ENCODE data around the gene MLKL.

The MLKL gene

GRCh38 chr16:74650966-74651567 lies 49.6 kb downstream of the MLKL start:
- no peak for DNase-seq (ENCODE audit: low read depth)

- DNase-seq (ENCODE audit: low read depth) = no peak
These were observed 50.7 kb downstream of the MLKL start for GRCh38 chr16:74649839-74650504.

- DNase-seq (ENCODE audit: low read depth) = no peak
These were observed 58.7 kb downstream of the MLKL start for GRCh38 chr16:74641969-74642368.

- no peak for DNase-seq (ENCODE audit: low read depth)
These were observed 62.8 kb downstream of the MLKL start for GRCh38 chr16:74637742-74638453.

- DNase-seq (ENCODE audit: low read depth) = no peak
These were observed 65.4 kb downstream of the MLKL start for GRCh38 chr16:74635303-74635702.

GRCh38 chr16:74633686-74634085 lies 67.0 kb downstream of the MLKL start:
- no peak for DNase-seq (ENCODE audit: low read depth)

- DNase-seq (ENCODE audit: low read depth) = no peak
These were observed 73.0 kb downstream of the MLKL start for GRCh38 chr16:74627506-74628220.

- no peak for DNase-seq (ENCODE audit: low read depth)
These were observed 73.8 kb downstream of the MLKL start for GRCh38 chr16:74626741-74627416.

- no peak for DNase-seq (ENCODE audit: low read depth)
These were observed 74.9 kb downstream of the MLKL start for GRCh38 chr16:74625500-74626350.

GRCh38 chr16:74623839-74624235 lies 76.8 kb downstream of the MLKL start:
- no peak for DNase-seq (ENCODE audit: low read depth)

- no peak for DNase-seq (ENCODE audit: low read depth)
These were observed 77.3 kb downstream of the MLKL start for GRCh38 chr16:74623214-74623838.

- no peak for DNase-seq (ENCODE audit: low read depth)
These were observed 78.7 kb downstream of the MLKL start for GRCh38 chr16:74622005-74622404.
